AG09309 (cell line): Measurements from ENCODE around the gene TBC1D16.

Experiments
- DNase-seq: peaks from one replicate; pipeline ENCODE4 v3.0.0-alpha.2; 2010; ENCODE audit warnings: low read depth
- H3K4me3 ChIP-seq: 2 replicates; pipeline ENCODE4 v1.5.1; 2011; ENCODE audit warnings: mild to moderate bottlenecking, low read depth, low read length, moderate library complexity; ENCODE audit not compliant: control insufficient read depth
- TF ChIP-seq, protein P1 (sequence below): IDR thresholded peaks from 2 replicates; pipeline ENCODE4 v1.5.1; 2011; ENCODE audit warnings: mild to moderate bottlenecking, low read depth, low read length, inconsistent platforms; ENCODE audit not compliant: insufficient read depth, control insufficient read depth; ENCODE audit errors: missing control alignments

Gene TBC1D16

DNA sequence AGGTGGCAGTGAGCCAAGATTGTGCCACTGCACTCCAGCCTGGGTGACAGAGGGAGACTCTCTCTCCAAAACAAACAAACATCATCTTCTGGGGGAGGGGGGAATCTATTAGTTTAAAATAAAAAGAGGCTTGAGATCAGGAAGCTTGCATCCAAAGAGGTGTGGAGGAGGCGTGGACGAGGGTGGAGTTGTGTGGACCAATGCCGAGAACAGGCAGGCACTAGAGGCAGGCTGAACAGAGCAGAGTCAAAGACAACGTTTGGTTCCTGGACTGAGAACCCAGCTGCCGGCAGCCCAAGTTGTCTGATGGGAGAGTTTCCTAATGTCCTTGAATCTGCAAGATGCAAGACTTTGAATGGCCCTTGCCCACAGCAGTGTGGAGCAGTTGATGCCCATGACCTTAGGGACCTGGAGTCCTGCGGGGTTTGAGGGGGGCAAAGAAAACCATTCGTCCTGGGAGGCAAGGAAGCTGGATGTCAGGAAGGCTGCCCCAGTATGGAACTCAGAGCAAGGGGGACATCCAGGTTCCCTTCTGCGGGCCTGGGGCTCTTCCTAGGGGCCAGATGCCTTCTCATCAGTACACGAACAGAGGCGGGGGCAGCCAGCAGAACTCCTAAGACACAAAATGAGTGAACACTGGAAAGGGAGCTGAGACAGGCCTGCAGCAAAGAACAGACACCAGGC lies 9.2 kb downstream of the TBC1D16 start:
- TF ChIP-seq, protein P1, sequence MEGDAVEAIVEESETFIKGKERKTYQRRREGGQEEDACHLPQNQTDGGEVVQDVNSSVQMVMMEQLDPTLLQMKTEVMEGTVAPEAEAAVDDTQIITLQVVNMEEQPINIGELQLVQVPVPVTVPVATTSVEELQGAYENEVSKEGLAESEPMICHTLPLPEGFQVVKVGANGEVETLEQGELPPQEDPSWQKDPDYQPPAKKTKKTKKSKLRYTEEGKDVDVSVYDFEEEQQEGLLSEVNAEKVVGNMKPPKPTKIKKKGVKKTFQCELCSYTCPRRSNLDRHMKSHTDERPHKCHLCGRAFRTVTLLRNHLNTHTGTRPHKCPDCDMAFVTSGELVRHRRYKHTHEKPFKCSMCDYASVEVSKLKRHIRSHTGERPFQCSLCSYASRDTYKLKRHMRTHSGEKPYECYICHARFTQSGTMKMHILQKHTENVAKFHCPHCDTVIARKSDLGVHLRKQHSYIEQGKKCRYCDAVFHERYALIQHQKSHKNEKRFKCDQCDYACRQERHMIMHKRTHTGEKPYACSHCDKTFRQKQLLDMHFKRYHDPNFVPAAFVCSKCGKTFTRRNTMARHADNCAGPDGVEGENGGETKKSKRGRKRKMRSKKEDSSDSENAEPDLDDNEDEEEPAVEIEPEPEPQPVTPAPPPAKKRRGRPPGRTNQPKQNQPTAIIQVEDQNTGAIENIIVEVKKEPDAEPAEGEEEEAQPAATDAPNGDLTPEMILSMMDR, result no peak
- no peak overlapping the region for H3K4me3 ChIP-seq
- no peak for DNase-seq

- H3K4me3 ChIP-seq, result no peak overlapping the region
Observed at GRCh38 chr17:80025796-80026195, 9.9 kb downstream of the TBC1D16 start.

DNA sequence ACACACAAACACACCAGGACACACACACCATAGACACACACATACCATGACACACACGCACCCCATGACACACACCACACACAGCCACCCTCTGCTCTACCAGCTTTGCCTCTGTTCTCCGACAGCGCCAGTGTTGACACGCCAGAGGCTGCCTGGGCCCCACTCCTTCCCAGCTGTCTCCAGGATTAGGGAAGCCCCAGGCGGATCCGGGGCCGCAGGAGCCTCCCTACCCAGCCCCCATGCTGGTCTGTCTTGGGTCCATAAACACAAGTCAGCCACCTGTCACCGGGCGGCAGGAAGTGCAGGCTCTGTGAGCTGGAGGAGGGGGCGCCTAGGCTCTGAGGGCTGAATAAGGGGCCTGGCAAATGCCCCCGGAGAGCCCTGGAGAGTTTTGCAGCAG lies 10.5 kb downstream of the TBC1D16 start:
- H3K4me3 ChIP-seq, result no peak overlapping the region
- TF ChIP-seq, protein P1, result no peak
- no peak for DNase-seq

More at GRCh38 chr17:80025796-80026195, 9.9 kb downstream of the TBC1D16 start:
- DNase-seq, result no peak
- TF ChIP-seq, protein P1, result no peak

GRCh38 chr17:80024206-80024972 lies 11.3 kb downstream of the TBC1D16 start:
- DNase-seq, result no peak
- TF ChIP-seq, protein P1, result no peak
- H3K4me3 ChIP-seq, result no peak overlapping the region

GRCh38 chr17:80023481-80024205 lies 12.0 kb downstream of the TBC1D16 start:
- TF ChIP-seq, protein P1, result no peak
- DNase-seq, result no peak
- H3K4me3 ChIP-seq, result no peak overlapping the region

DNA sequence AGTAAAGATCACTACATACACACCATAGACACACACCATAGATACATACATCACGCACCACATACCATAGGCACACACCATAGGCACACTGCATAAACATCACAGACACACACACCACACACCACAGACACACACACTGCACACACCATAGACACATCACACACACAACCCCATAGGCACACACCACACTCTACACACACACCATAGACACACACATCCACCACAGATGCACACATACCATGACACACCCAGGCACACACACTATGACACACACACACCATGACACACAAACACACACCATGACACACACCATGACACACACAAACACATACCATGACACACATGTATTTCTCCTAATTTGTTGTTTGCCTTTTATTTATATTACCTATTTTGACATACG lies 14.1 kb downstream of the TBC1D16 start:
- TF ChIP-seq, protein P1, result no peak
- DNase-seq, result no peak
- no peak overlapping the region for H3K4me3 ChIP-seq
